HG02798 (cell line): ENCODE data around the gene ASPDH.

Source experiments
- ATAC-seq: cut with Tn5 transposase; IDR thresholded peaks from one replicate; pipeline ENCODE4 v1.9.1; 2021; ENCODE audit warnings: mild to moderate bottlenecking; ENCODE audit not compliant: unreplicated experiment, poor library complexity

Gene ASPDH

GRCh38 chr19:50513746-50514345 is at the start of gene ASPDH:
TSS of gene ASPDH (minus strand) at chr19:50513913. CDS start at chr19:50513823, 90 bp downstream.
- no peak for ATAC-seq

- no peak for ATAC-seq
Measured at GRCh38 chr19:50562996-50563395, 49.3 kb upstream of the ASPDH start.

- no peak for ATAC-seq
Measured at GRCh38 chr19:50562329-50562728, 48.6 kb upstream of the ASPDH start.

- ATAC-seq, result no peak
Measured at GRCh38 chr19:50559636-50560035, 45.9 kb upstream of the ASPDH start.

GRCh38 chr19:50558449-50558848 is 44.7 kb upstream of the ASPDH start:
- no peak for ATAC-seq

- no peak for ATAC-seq
Measured at GRCh38 chr19:50558039-50558438, 44.3 kb upstream of the ASPDH start.

GRCh38 chr19:50557009-50557613 is 43.4 kb upstream of the ASPDH start:
- no peak for ATAC-seq

- ATAC-seq, result peak; percentile 50
Measured at GRCh38 chr19:50556282-50557008, 42.7 kb upstream of the ASPDH start.

GRCh38 chr19:50555450-50556281 is 42.0 kb upstream of the ASPDH start:
- ATAC-seq, result no peak

- no peak for ATAC-seq
Measured at GRCh38 chr19:50555033-50555432, 41.3 kb upstream of the ASPDH start.

- no peak for ATAC-seq
Measured at GRCh38 chr19:50554212-50554611, 40.5 kb upstream of the ASPDH start.

GRCh38 chr19:50553134-50553703 is 39.5 kb upstream of the ASPDH start:
- no peak for ATAC-seq

GRCh38 chr19:50552540-50552939 is 38.8 kb upstream of the ASPDH start:
- ATAC-seq, result no peak

GRCh38 chr19:50551715-50552187 is 38.0 kb upstream of the ASPDH start:
- no peak for ATAC-seq

GRCh38 chr19:50551034-50551714 is 37.5 kb upstream of the ASPDH start:
- no peak for ATAC-seq

GRCh38 chr19:50550594-50550966 is 36.9 kb upstream of the ASPDH start:
- no peak for ATAC-seq

GRCh38 chr19:50549927-50550593 is 36.3 kb upstream of the ASPDH start:
- no peak for ATAC-seq

GRCh38 chr19:50549059-50549926 is 35.6 kb upstream of the ASPDH start:
- ATAC-seq, result no peak
